Kidney epithelial cell (primary cell): ENCODE results near the gene MTX2. TPM values are rescaled to one million over a fixed set of nuclear protein-coding genes. Genes with fewer than 3 reads are reported as not detected.

ENCODE experiments used
- DNase-seq: peaks from one replicate; pipeline ENCODE4 v3.0.0-alpha.2; 2010; ENCODE audit warnings: low read depth
- H3K27me3 ChIP-seq: 2 replicates; pipeline ENCODE4 v1.6.0; 2011; ENCODE audit warnings: low read length; ENCODE audit not compliant: control insufficient read depth, insufficient read depth
- H3K36me3 ChIP-seq: 2 replicates; pipeline ENCODE4 v1.5.1; 2011; ENCODE audit warnings: low read length; ENCODE audit not compliant: control insufficient read depth, insufficient read depth
- H3K4me3 ChIP-seq: 2 replicates; pipeline ENCODE4 v1.5.1; 2011; ENCODE audit warnings: low read depth, mild to moderate bottlenecking, control low read depth, low read length
- CTCF ChIP-seq: IDR thresholded peaks from 2 replicates; pipeline ENCODE4 v1.5.1; 2011; ENCODE audit warnings: mild to moderate bottlenecking, moderate library complexity, low read length, control low read depth, inconsistent platforms; ENCODE audit not compliant: insufficient read depth, poor library complexity, severe bottlenecking
- total RNA-seq: library from RNA; depleted of rRNA; stranded (reverse); fragments of >200 nt; gene quantifications from 2 replicates; pipeline ENCODE4 v1.2.3, GENCODE V29; 2015

Gene MTX2
- total RNA-seq, 1 donor from 2014 or later, result 62.8 TPM

GRCh38 chr2:176383100-176383499 lies 113.9 kb downstream of the MTX2 start:
- no peak for TF ChIP-seq CTCF
- no peaks in the 10 kb centered on the region for H3K36me3 ChIP-seq
- H3K4me3 ChIP-seq, result no peak overlapping the region

GRCh38 chr2:176383836-176384442 lies 114.7 kb downstream of the MTX2 start:
- Histone ChIP-seq H3K4me3 (no peak overlapping the region), H3K36me3 (no peaks in the 10 kb centered on the region), H3K27me3 (no peaks in the 10 kb centered on the region)
- no peak for TF ChIP-seq CTCF
- DNase-seq, result no peak

More at GRCh38 chr2:176383100-176383499, 113.9 kb downstream of the MTX2 start:
- DNase-seq, result no peak
- no peaks in the 10 kb centered on the region for H3K27me3 ChIP-seq

GRCh38 chr2:176385219-176385759 lies 116.0 kb downstream of the MTX2 start:
- no peak for DNase-seq
- Histone ChIP-seq H3K36me3 (no peaks in the 10 kb centered on the region), H3K27me3 (no peaks in the 10 kb centered on the region), H3K4me3 (no peak overlapping the region)
- no peak for TF ChIP-seq CTCF

GRCh38 chr2:176385838-176386237 lies 116.6 kb downstream of the MTX2 start:
- TF ChIP-seq CTCF, result no peak
- no peak for DNase-seq
- H3K4me3 ChIP-seq, result no peak overlapping the region
- no peaks in the 10 kb centered on the region for H3K27me3 ChIP-seq
- no peaks in the 10 kb centered on the region for H3K36me3 ChIP-seq

Other genes starting within 250 kb of the MTX2 start
- not detected in 2 replicates for gene EVX2, start 185.5 kb upstream of the MTX2 start, total RNA-seq
- gene HOXD13, start 176.7 kb upstream of the MTX2 start, total RNA-seq, result not detected in 2 replicates
- not detected in 2 replicates for gene HOXD12, start 169.6 kb upstream of the MTX2 start, total RNA-seq
- gene HOXD11, start 162.2 kb upstream of the MTX2 start, total RNA-seq, result 5.4 and 16.3 TPM in 2 replicates
- gene HOXD10, start 152.7 kb upstream of the MTX2 start, total RNA-seq, result 5.1 and 5.6 TPM in 2 replicates
- 11.6 and 12.2 TPM in 2 replicates for gene HOXD9, start 146.7 kb upstream of the MTX2 start, total RNA-seq
- gene HOXD8, start 139.7 kb upstream of the MTX2 start, total RNA-seq, result 18.1 and 22.5 TPM in 2 replicates
- gene HOXD4, start 117.9 kb upstream of the MTX2 start, total RNA-seq, result 5.4 and 13.8 TPM in 2 replicates
- gene HOXD3, start 112.1 kb upstream of the MTX2 start, total RNA-seq, result 5.4 and 9.2 TPM in 2 replicates
- gene HOXD1, start 80.8 kb upstream of the MTX2 start, total RNA-seq, result 9.8 and 11.1 TPM in 2 replicates